Panc1 (cell line): ENCODE measurements around the gene ZDHHC14.

ENCODE experiments used
- CTCF ChIP-seq: fragments of 450-650 bp; IDR thresholded peaks from 2 replicates; pipeline ENCODE4 v1.5.1; 2017; ENCODE audit warnings: mild to moderate bottlenecking
- POLR2AphosphoS5 ChIP-seq: IDR thresholded peaks from 2 replicates; pipeline ENCODE4 v1.6.1; 2012; ENCODE audit warnings: mild to moderate bottlenecking, low read depth, low read length, moderate library complexity
- REST ChIP-seq, 2 experiments: IDR thresholded peaks; 2 replicates each; pipeline ENCODE4 v1.6.1; 2011 to 2012; ENCODE audit warnings: low read depth in 2 of 2, control low read depth in 1 of 2, low read length in 1 of 2, mild to moderate bottlenecking in 1 of 2, moderate library complexity in 1 of 2; ENCODE audit not compliant: insufficient read depth in 1 of 2
- TCF7L2 ChIP-seq: IDR thresholded peaks from 2 replicates; pipeline ENCODE4 v1.6.1; 2011; ENCODE audit warnings: mild to moderate bottlenecking, low read depth, low read length, inconsistent platforms

- TF ChIP-seq CTCF (no peak), REST (IDR thresholded peaks at IDR 0.05; ENCODE audit: insufficient read depth in 1 of 2, low read depth in 2 of 2, low read length in 1 of 2) (no peak), TCF7L2 (no peak), POLR2AphosphoS5 (no peak)
These were observed 39.5 kb downstream of the ZDHHC14 start for GRCh38 chr6:157420497-157420896.
